Right cardiac atrium (tissue), 5 donors: ENCODE data around the gene CARMIL3. TPM values are rescaled to one million over a fixed set of nuclear protein-coding genes. Genes with fewer than 3 reads are reported as not detected.

ENCODE experiments used
- ATAC-seq, 2 donors: fragments of 200-7000 bp; cut with Tn5 transposase; one replicate each; pipeline versions ENCODE4 v1.8.0 to v1.9.1; 2020; ENCODE audit warnings: moderate library complexity in 2 of 2, mild to moderate bottlenecking in 1 of 2
- DNase-seq, 3 donors: peaks; one replicate each; pipeline ENCODE4 v3.0.0-alpha.2; 2020
- H3K27ac ChIP-seq: one replicate; pipeline ENCODE4 v1.5.1; 2013; ENCODE audit warnings: mild to moderate bottlenecking, low read length, control low read depth, moderate library complexity
- H3K27me3 ChIP-seq: one replicate; pipeline ENCODE4 v1.6.1; 2013; ENCODE audit not compliant: control insufficient read depth, insufficient read depth
- H3K4me1 ChIP-seq: one replicate; pipeline ENCODE4 v1.6.1; 2013; ENCODE audit warnings: low read length; ENCODE audit not compliant: control insufficient read depth, insufficient read depth
- H3K4me3 ChIP-seq: one replicate; pipeline ENCODE4 v1.5.1; 2013; ENCODE audit warnings: low read length, control low read depth
- H3K9me3 ChIP-seq: one replicate; pipeline ENCODE4 v1.6.1; 2013; ENCODE audit warnings: low read length; ENCODE audit not compliant: control insufficient read depth
- WGBS: extraction: QIAGEN DNeasy Blood & Tissue Kit; methylation state at CpG from one replicate; pipeline ENCODE4 v1.1.7; 2013; 5-methylcytosine and 5-hydroxymethylcytosine counted together
- intact Hi-C, 4 donors: fragments of 100-400 bp; cut with DNase I; formaldehyde crosslinking; loops; one replicate each; pipeline versions ENCODE4 v1.11.0 to v1.14.0; 2022 to 2023
- polyA plus RNA-seq: library from polyadenylated mRNA; stranded (reverse); fragments of 200-250 nt; gene quantifications from one replicate; pipeline ENCODE4 v1.2.3, GENCODE V29; 2013
- total RNA-seq, 4 donors: library from RNA; stranded (reverse); fragmentation: NEBNext Ultra II Directional; extraction: Animal tissue kit (Norgen Biotek cat#: 25700); gene quantifications; one replicate each; pipeline ENCODE4 v1.2.1, GENCODE V29; 2021
- donor health status: healthy with polysubstance abuse.
- donor health status: DM: no; HTN: yes; CAD: no.
- donor health status: DM: no; HTN: no; CAD: no.
- donor health status: DM: no; HTN: yes; CAD: no; lungs with severe emphysema.
- donor health status: DM: yes; HTN: yes; CAD: no.

Gene CARMIL3
- total and polyA plus RNA-seq, 5 donors, result 0.17 to 0.45 (median 0.18) TPM

GRCh38 chr14:24064091-24064795, 12.4 kb downstream of the CARMIL3 start:
- Histone ChIP-seq H3K27ac (no peak overlapping the region), H3K4me3 (no peak overlapping the region), H3K9me3 (no peaks in the 10 kb centered on the region), H3K27me3 (no peaks in the 10 kb centered on the region), H3K4me1 (no peaks in the 10 kb centered on the region)
- intact Hi-C loops, result no loop called here
- DNase-seq (no peak), ATAC-seq (no peak)
- 78% methylated on average over 7 of the region's 7 CpGs for WGBS

- no peaks in the 10 kb centered on the region for H3K4me1 ChIP-seq
- DNase-seq, result no peak
- no peak overlapping the region for H3K4me3 ChIP-seq
- intact Hi-C loops, result no loop called here
- no peak overlapping the region for H3K27ac ChIP-seq
- WGBS, result 85% methylated on average over 15 of the region's 15 CpGs
- no peak for ATAC-seq
- no peaks in the 10 kb centered on the region for H3K27me3 ChIP-seq
- H3K9me3 ChIP-seq, result no peaks in the 10 kb centered on the region
Measured at GRCh38 chr14:24064856-24065255, 13.0 kb downstream of the CARMIL3 start.

DNA sequence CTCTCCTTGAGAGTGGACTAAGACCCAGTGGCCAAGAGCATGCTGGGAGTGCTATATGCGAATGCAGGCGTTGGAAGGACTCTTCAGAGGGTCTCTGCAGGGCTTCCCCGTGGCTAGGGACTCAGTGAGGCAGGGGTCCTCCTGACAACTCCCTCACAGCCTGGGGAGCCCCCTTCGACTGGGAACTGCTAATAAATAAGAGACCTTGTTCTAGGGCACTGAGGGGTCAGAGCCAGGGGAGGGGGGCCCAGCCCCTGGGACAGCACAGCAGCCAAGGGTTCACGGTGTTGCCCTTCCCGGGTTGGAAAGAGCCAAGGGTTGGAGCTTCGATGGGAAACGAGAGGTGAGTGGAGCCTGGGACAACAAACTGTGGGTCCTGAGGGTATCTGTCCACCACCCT, 13.6 kb downstream of the CARMIL3 start:
- H3K9me3 ChIP-seq, result no peaks in the 10 kb centered on the region
- no peak overlapping the region for H3K27ac ChIP-seq
- intact Hi-C loops, result no loop called here
- ATAC-seq, result no peak
- no peaks in the 10 kb centered on the region for H3K27me3 ChIP-seq
- WGBS, result 62% methylated on average over 8 of the region's 8 CpGs
- DNase-seq, result no peak
- no peaks in the 10 kb centered on the region for H3K4me1 ChIP-seq
- H3K4me3 ChIP-seq, result no peak overlapping the region

DNA sequence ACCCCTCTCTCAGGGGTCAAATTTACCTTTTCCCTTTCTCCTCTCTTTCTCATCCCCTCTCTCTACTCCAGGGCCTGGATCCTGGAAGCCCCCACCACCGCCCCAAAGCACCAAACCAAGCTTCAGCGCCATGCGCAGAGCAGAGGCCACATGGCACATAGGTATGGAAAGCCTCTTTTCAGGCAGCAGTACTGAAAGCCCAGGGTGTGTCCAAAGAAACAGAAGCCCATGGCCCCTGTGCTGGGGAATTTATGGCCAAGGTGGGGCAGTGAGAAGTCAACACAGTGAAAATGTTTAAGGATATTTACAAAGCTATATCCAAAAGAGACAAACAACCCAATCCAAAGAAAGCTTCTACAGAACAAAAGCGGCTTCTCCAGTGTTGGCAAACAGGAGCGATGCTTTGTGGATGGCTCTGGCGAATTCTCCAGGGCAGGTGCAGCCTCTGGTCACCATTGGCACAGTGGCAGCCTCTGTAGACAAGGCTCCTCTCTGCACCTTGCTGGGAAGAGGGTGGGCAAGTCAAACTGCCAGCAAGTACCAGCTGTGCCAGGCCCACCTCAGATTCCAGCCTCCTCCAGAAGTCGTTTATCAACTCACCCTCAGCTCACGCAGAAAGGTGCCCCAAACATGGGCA, 14.8 kb downstream of the CARMIL3 start:
- ATAC-seq, result no peak
- Histone ChIP-seq H3K9me3 (no peaks in the 10 kb centered on the region), H3K4me3 (no peak overlapping the region), H3K27ac (no peak overlapping the region), H3K4me1 (no peaks in the 10 kb centered on the region), H3K27me3 (no peaks in the 10 kb centered on the region)
- intact Hi-C loops, result no loop called here
- no peak for DNase-seq
- 88% methylated on average over 8 of the region's 8 CpGs for whole genome bisulfite sequencing

- no peak for DNase-seq
- Histone ChIP-seq H3K9me3 (no peaks in the 10 kb centered on the region), H3K27ac (no peak overlapping the region), H3K4me3 (no peak overlapping the region), H3K27me3 (no peaks in the 10 kb centered on the region), H3K4me1 (no peaks in the 10 kb centered on the region)
- 89% methylated on average over 12 of the region's 12 CpGs for WGBS
- intact Hi-C loops, result no loop called here
- no peak for ATAC-seq
Measured at GRCh38 chr14:24067133-24068082, 15.6 kb downstream of the CARMIL3 start.

DNA sequence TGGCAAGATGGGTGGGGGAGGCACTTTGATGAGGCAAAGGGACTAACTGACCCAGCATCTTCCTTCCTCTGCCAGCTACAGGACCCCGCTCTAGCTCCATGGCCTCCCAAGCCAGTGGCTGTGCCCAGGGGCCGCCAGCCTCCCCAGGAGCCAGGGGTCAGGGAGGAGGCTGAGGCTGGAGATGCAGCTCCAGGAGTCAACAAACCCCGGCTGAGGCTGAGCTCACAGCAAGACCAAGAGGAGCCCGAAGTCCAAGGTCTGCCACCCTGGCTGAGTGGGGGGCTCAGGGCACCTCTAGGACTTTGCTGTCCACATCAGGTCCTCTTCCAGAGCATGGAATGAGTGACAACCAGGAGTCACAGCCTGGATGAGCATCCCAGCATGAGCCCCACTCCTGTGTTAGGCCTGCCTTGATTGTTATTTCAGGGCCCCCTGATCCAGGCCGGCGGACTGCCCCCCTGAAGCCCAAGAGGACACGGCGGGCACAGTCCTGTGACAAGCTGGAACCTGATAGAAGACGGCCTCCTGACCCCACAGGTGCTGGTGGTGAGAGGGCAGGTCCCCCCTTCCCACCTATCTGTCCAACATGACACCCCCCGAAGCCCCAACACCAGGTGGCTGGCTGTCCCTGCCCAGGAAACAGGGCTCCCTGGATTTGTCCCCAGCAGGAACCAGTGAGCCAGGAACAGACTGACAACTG, 17.1 kb downstream of the CARMIL3 start:
- Histone ChIP-seq H3K27me3 (no peaks in the 10 kb centered on the region), H3K4me3 (no peak overlapping the region), H3K4me1 (no peaks in the 10 kb centered on the region), H3K27ac (no peak overlapping the region), H3K9me3 (no peaks in the 10 kb centered on the region)
- DNase-seq (no peak), ATAC-seq (no peak)
- WGBS, result 81% methylated on average over 10 of the region's 10 CpGs
- intact Hi-C loops, result no loop called here

- intact Hi-C loops, result no loop called here
- H3K27ac ChIP-seq, result no peak overlapping the region
- no peak for DNase-seq
- 57% methylated on average over 6 of the region's 6 CpGs for WGBS
- H3K4me3 ChIP-seq, result no peak overlapping the region
- no peaks in the 10 kb centered on the region for H3K4me1 ChIP-seq
- no peaks in the 10 kb centered on the region for H3K9me3 ChIP-seq
- no peak for ATAC-seq
- no peaks in the 10 kb centered on the region for H3K27me3 ChIP-seq
Measured at GRCh38 chr14:24069411-24069735, 17.6 kb downstream of the CARMIL3 start.

- H3K27ac ChIP-seq, result no peak overlapping the region
- H3K4me1 ChIP-seq, result no peaks in the 10 kb centered on the region
- no peaks in the 10 kb centered on the region for H3K9me3 ChIP-seq
- H3K27me3 ChIP-seq, result no peaks in the 10 kb centered on the region
- ATAC-seq (no peak), DNase-seq (no peak)
- 77% methylated on average over 10 of the region's 10 CpGs for WGBS
- H3K4me3 ChIP-seq, result no peak overlapping the region
- intact Hi-C loops, result no loop called here
Measured at GRCh38 chr14:24070285-24071143, 18.7 kb downstream of the CARMIL3 start.

GRCh38 chr14:24071144-24071697, 19.4 kb downstream of the CARMIL3 start, which contains the start of gene CPNE6:
Gene CPNE6, plus strand, starts transcription at chr14:24071562. Its CDS starts 1,375 bp downstream, at chr14:24072937.
- ATAC-seq (no peak), DNase-seq (no peak)
- H3K27me3 ChIP-seq, result no peaks in the 10 kb centered on the region
- H3K4me1 ChIP-seq, result no peaks in the 10 kb centered on the region
- H3K9me3 ChIP-seq, result no peaks in the 10 kb centered on the region
- WGBS, result 44% methylated on average over 19 of the region's 19 CpGs
- H3K4me3 ChIP-seq, result no peak within 1 kb of the TSS
- no peak within 1 kb of the TSS for H3K27ac ChIP-seq
- intact Hi-C loops, result no loop called here
